ENCODE measurements around the gene PGGT1B. TPM values are rescaled to one million over a fixed set of nuclear protein-coding genes. Genes with fewer than 3 reads are reported as not detected.

The PGGT1B gene
- total and polyA plus RNA-seq, 2 of the 8 experiments (the other 6 are each of a cell fraction or from before 2014, with no cell fraction given) = 1.9 to 43.1 TPM

GRCh38 chr5:115237066-115237465 is 25.6 kb downstream of the PGGT1B start:
- Histone ChIP-seq H2AFZ (ENCODE audit: low read length) (no peak overlapping the region), H3K4me3 (ENCODE audit: extremely low read depth in 1 of 4, insufficient read depth in 2 of 4, low read depth in 3 of 4, low read length in 4 of 4) (no peak overlapping the region), H3K9ac (replicated peaks in 1 of 4; ENCODE audit: extremely low read depth in 1 of 4, low read depth in 3 of 4, low read length in 3 of 4) (no peak overlapping the region; a peak in 1 of 7 replicates), H4K8ac (ENCODE audit: extremely low read depth, insufficient read depth, low read length) (no peak overlapping the region), H4K5ac (ENCODE audit: insufficient read length, low read depth, low read length) (no peak overlapping the region), H4K91ac (replicated peaks; ENCODE audit: insufficient read length, low read length) (no peak overlapping the region), H4K20me1 (replicated peaks in 1 of 2; ENCODE audit: control insufficient read depth in 1 of 2, insufficient read depth in 2 of 2, low read length in 2 of 2) (peaks cover 0 to 3% of the 10 kb centered on the region in 2 experiments), H3K56ac (replicated peaks; ENCODE audit: insufficient read length, low read depth, low read length) (no peak overlapping the region), H3K4ac (replicated peaks; ENCODE audit: insufficient read length, low read depth, low read length) (no peak overlapping the region), H3K23me2 (ENCODE audit: low read depth, low read length) (no peaks in the 10 kb centered on the region), H3K4me2 (ENCODE audit: insufficient read depth in 1 of 2, low read depth in 2 of 2, low read length in 2 of 2) (no peak overlapping the region), H3K27ac (ENCODE audit: low read depth, low read length) (no peak overlapping the region), H2BK5ac (ENCODE audit: low read depth, low read length) (no peak overlapping the region), H3K36me3 (ENCODE audit: control insufficient read depth in 2 of 4, insufficient read depth in 4 of 4, low read length in 3 of 4) (peaks cover 0 to 23% (median 4%) of the 10 kb centered on the region in 4 experiments; a peak in 2 of 8 replicates), H3K9me3 (ENCODE audit: insufficient read depth in 2 of 2, low read depth in 1 of 2, low read length in 1 of 2) (no peaks in the 10 kb centered on the region), H2BK15ac (ENCODE audit: low read length) (no peak overlapping the region), H2BK20ac (ENCODE audit: low read length) (no peak overlapping the region), H3K14ac (ENCODE audit: insufficient read length) (no peak overlapping the region), H2AK5ac (ENCODE audit: low read depth, low read length) (no peak overlapping the region), H2BK120ac (replicated peaks; ENCODE audit: low read depth, low read length) (no peak overlapping the region), H3K4me1 (replicated peaks in 1 of 4; ENCODE audit: control insufficient read depth in 3 of 4, insufficient read depth in 4 of 4, low read length in 3 of 4) (no peaks in the 10 kb centered on the region), H3K27me3 (replicated peaks in 1 of 4; ENCODE audit: control insufficient read depth in 3 of 4, extremely low read depth in 1 of 4, insufficient read depth in 3 of 4, low read length in 3 of 4) (peaks cover 0 to 1% (median 0%) of the 10 kb centered on the region in 4 experiments; a peak in 1 of 7 replicates), H3K18ac (ENCODE audit: extremely low read depth, low read length) (no peak overlapping the region), H2BK12ac (ENCODE audit: low read depth, low read length) (no peak overlapping the region), H3K23ac (ENCODE audit: insufficient read length) (no peak overlapping the region), H3K79me2 (ENCODE audit: control insufficient read depth in 1 of 2, insufficient read depth in 2 of 2, low read length in 2 of 2) (no peaks in the 10 kb centered on the region), H3K79me1 (ENCODE audit: low read depth, low read length) (no peaks in the 10 kb centered on the region)
- WGBS, 2 experiments (ENCODE audit: extremely low coverage in 1 of 2, insufficient coverage in 1 of 2, insufficient read length in 1 of 2, insufficient replicate concordance in 2 of 2, low coverage in 1 of 2, low lambda C conversion rate in 2 of 2, missing lambda C conversion rate in 1 of 2) = 77% methylated on average over 3 of the region's 3 CpGs; no CpG with 5 or more reads in 1 of the 2 experiments
- POLR2A ChIA-PET (ENCODE audit: partially characterized antibody) = no interaction called here
- FAIRE-seq (no peak), DNase-seq (ENCODE audit: low read depth in 1 of 2, low spot score in 2 of 2) (no peak)
- TF ChIP-seq POLR2A (IDR thresholded peaks at IDR 0.05; ENCODE audit: control extremely low read depth in 1 of 2, low read depth in 2 of 2, low read length in 2 of 2) (no peak), GABPA (IDR thresholded peaks at IDR 0.05; ENCODE audit: borderline replicate concordance, insufficient read depth, low read length) (no peak), SP4 (IDR thresholded peaks at IDR 0.05; ENCODE audit: low read length) (no peak), CHD1 (IDR thresholded peaks at IDR 0.05; ENCODE audit: low read depth, low read length) (no peak), FOSL1 (IDR thresholded peaks at IDR 0.05; ENCODE audit: insufficient read depth, low read depth, low read length) (no peak), CBX5 (IDR thresholded peaks at IDR 0.05; ENCODE audit: low read depth, low read length) (no peak), SP1 (IDR thresholded peaks at IDR 0.05; ENCODE audit: low read depth, low read length) (no peak), RXRA (IDR thresholded peaks at IDR 0.05; ENCODE audit: insufficient read depth, low read depth, low read length) (no peak), SAP30 (IDR thresholded peaks at IDR 0.05; ENCODE audit: insufficient read depth, insufficient replicate concordance, low read length) (no peak), JUND (IDR thresholded peaks at IDR 0.05; ENCODE audit: low read length) (no peak)
- CTCF ChIA-PET (ENCODE audit: partially characterized antibody) = interaction anchor here (1.7 kb wide), 1 partner anchor 139 kb away, joined by 5 read pairs; no protein-coding TSS in a partner anchor

Data from H1 (cell line).